Measurements from ENCODE around the gene IL1RL2. TPM values are rescaled to one million over a fixed set of nuclear protein-coding genes. Genes with fewer than 3 reads are reported as not detected.

The IL1RL2 gene
- total and polyA plus RNA-seq, 2 of the 8 experiments (the other 6 are each of a cell fraction or from before 2014, with no cell fraction given): not detected

DNA sequence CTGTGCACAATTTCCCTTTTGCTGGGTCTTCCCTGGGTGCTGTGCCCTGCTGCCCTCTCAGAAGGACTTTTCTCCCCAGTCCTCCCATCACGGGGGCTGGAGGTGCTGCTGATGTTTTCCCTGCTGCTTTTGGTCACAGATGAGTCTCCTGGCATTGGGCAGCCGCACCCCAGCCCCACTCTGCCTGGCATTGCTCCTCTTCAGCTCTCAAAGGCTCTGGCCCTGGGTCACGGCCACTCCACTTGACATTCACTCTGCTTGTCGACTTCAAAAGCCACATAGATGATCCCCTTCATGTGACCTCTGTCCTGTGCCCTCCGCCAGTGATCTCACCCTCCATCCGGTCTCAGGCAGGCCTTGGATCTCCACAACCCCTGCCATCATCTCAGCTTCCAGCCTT is 81.0 kb downstream of the IL1RL2 start:
- H2BK12ac ChIP-seq (ENCODE audit: low read depth, low read length): no peak overlapping the region
- H3K9me3 ChIP-seq (ENCODE audit: insufficient read depth in 2 of 2, low read depth in 1 of 2, low read length in 1 of 2): no peaks in the 10 kb centered on the region
- H4K20me1 ChIP-seq (replicated peaks in 1 of 2; ENCODE audit: control insufficient read depth in 1 of 2, insufficient read depth in 2 of 2, low read length in 2 of 2): no peaks in the 10 kb centered on the region
- H3K18ac ChIP-seq (ENCODE audit: extremely low read depth, low read length): no peak overlapping the region
- ChIA-PET CTCF (ENCODE audit: partially characterized antibody) (interaction anchor here (1.0 kb wide), 1 partner anchor 181 kb away, joined by 3 read pairs; no protein-coding TSS in a partner anchor), POLR2A (ENCODE audit: partially characterized antibody) (no interaction called here)
- H3K27me3 ChIP-seq (replicated peaks in 1 of 4; ENCODE audit: control insufficient read depth in 3 of 4, extremely low read depth in 1 of 4, insufficient read depth in 3 of 4, low read length in 3 of 4): no peaks in the 10 kb centered on the region
- DNase-seq (ENCODE audit: low read depth in 1 of 2, low spot score in 2 of 2) (no peak), FAIRE-seq (no peak)
- peaks cover 3% of the 10 kb centered on the region; the same call in 1 of the 2 replicates for H3K23me2 ChIP-seq (ENCODE audit: low read depth, low read length)
- no peak overlapping the region for H2AFZ ChIP-seq (ENCODE audit: low read length)
- H2BK5ac ChIP-seq (ENCODE audit: low read depth, low read length): no peak overlapping the region
- no peaks in the 10 kb centered on the region for H3K79me2 ChIP-seq (ENCODE audit: control insufficient read depth in 1 of 2, insufficient read depth in 2 of 2, low read length in 2 of 2)
- no peak overlapping the region for H4K91ac ChIP-seq (replicated peaks; ENCODE audit: insufficient read length, low read length)
- no peak overlapping the region for H2BK20ac ChIP-seq (ENCODE audit: low read length)
- no peak overlapping the region for H3K23ac ChIP-seq (ENCODE audit: insufficient read length)
- H4K5ac ChIP-seq (ENCODE audit: insufficient read length, low read depth, low read length): no peak overlapping the region
- no peak overlapping the region for H2BK15ac ChIP-seq (ENCODE audit: low read length)
- no peak overlapping the region for H3K4ac ChIP-seq (replicated peaks; ENCODE audit: insufficient read length, low read depth, low read length)
- no peak overlapping the region for H3K27ac ChIP-seq (ENCODE audit: low read depth, low read length)
- no peak overlapping the region for H3K14ac ChIP-seq (ENCODE audit: insufficient read length)
- no peak overlapping the region for H3K4me2 ChIP-seq (ENCODE audit: insufficient read depth in 1 of 2, low read depth in 2 of 2, low read length in 2 of 2)
- H3K4me3 ChIP-seq (ENCODE audit: extremely low read depth in 1 of 4, insufficient read depth in 2 of 4, low read depth in 3 of 4, low read length in 4 of 4): no peak overlapping the region
- H2BK120ac ChIP-seq (replicated peaks; ENCODE audit: low read depth, low read length): no peak overlapping the region
- H4K8ac ChIP-seq (ENCODE audit: extremely low read depth, insufficient read depth, low read length): no peak overlapping the region
- H3K36me3 ChIP-seq (ENCODE audit: control insufficient read depth in 2 of 4, insufficient read depth in 4 of 4, low read length in 3 of 4): no peaks in the 10 kb centered on the region
- no peaks in the 10 kb centered on the region; a peak in 1 of 7 replicates for H3K4me1 ChIP-seq (replicated peaks in 1 of 4; ENCODE audit: control insufficient read depth in 3 of 4, insufficient read depth in 4 of 4, low read length in 3 of 4)
- no peaks in the 10 kb centered on the region for H3K79me1 ChIP-seq (ENCODE audit: low read depth, low read length)
- 96% methylated on average over 6 of the region's 6 CpGs; no CpG with 5 or more reads in 1 of the 2 experiments for WGBS, 2 experiments (ENCODE audit: extremely low coverage in 1 of 2, insufficient coverage in 1 of 2, insufficient read length in 1 of 2, insufficient replicate concordance in 2 of 2, low coverage in 1 of 2, low lambda C conversion rate in 2 of 2, missing lambda C conversion rate in 1 of 2)
- H3K9ac ChIP-seq (replicated peaks in 1 of 4; ENCODE audit: extremely low read depth in 1 of 4, low read depth in 3 of 4, low read length in 3 of 4): no peak overlapping the region
- no peak overlapping the region for H2AK5ac ChIP-seq (ENCODE audit: low read depth, low read length)
- no peak overlapping the region for H3K56ac ChIP-seq (replicated peaks; ENCODE audit: insufficient read length, low read depth, low read length)
- TF ChIP-seq ATF2 (IDR thresholded peaks at IDR 0.05; ENCODE audit: low read length) (no peak), TEAD4 (IDR thresholded peaks at IDR 0.05; ENCODE audit: low read depth, low read length) (no peak)
